GM19023 (cell line): ENCODE measurements around the gene LAPTM4A.

Experiments used
- ATAC-seq: cut with Tn5 transposase; IDR thresholded peaks from one replicate; pipeline ENCODE4 v1.9.1; 2021; ENCODE audit warnings: mild to moderate bottlenecking, moderate library complexity; ENCODE audit not compliant: unreplicated experiment

The LAPTM4A gene

GRCh38 chr2:19989667-19990415 is 61.6 kb downstream of the LAPTM4A start, which contains the start of gene WDR35:
Gene WDR35, minus strand, starts transcription at chr2:19990105. Its CDS starts 90 bp downstream, at chr2:19990015.
- ATAC-seq, result peak; percentile 95

GRCh38 chr2:19989342-19989666 is 62.1 kb downstream of the LAPTM4A start:
- peak; percentile 5 for ATAC-seq

DNA sequence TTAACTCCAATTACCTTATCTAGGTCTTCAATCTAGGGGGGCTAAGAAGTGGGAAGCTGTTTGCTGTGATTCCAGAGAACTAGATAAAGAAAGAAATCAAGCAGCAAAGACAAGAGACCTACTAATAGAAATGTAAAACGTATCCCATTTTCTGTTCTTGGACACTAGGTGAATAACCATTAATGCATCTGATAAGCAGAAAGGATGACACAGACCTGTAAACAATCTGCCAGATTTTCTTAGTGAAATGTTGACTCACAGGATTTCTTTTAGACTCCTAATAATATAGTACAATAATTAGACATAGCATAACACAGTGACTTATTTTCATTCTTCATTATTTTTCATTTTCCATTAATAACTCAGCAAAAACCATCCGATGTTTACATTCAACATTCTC is 62.8 kb downstream of the LAPTM4A start:
- no peak for ATAC-seq

GRCh38 chr2:19987936-19988335 is 63.5 kb downstream of the LAPTM4A start:
- ATAC-seq, result peak; percentile 57
